Measurements from ENCODE around the gene PARL.

PARL gene

DNA sequence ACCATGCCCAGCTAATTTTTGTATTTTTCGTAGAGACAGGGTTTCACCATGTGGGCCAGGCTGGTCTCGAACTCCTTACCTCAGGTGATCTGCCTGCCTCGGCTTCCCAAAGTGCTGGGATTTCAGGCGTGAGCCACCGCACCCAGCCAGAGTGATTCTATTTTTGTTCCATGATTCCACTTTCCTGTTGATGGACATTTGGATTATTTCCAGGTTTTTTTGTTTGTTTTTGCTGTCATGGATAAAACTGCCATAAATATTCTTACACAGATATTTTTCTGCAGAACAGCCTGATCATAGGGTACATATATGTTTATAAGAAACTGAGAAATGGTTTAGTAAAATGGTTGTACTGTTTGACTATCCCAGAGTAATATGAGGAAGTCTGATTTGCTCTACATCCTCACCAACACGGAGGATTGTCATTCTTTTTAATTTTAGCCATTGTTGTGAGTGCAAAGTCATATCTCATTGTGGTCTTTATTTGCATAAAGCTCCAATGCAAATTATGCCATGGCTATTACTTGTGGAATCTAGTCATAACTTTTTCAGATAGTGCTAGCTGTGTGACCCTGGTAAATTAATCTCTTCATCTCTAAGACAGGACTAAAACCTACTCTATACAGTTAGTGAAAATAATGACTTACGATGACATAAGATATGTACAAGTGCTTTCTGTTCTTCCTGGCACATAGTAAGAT, 102.0 kb downstream of the PARL start:
- no peak for FAIRE-seq

DNA sequence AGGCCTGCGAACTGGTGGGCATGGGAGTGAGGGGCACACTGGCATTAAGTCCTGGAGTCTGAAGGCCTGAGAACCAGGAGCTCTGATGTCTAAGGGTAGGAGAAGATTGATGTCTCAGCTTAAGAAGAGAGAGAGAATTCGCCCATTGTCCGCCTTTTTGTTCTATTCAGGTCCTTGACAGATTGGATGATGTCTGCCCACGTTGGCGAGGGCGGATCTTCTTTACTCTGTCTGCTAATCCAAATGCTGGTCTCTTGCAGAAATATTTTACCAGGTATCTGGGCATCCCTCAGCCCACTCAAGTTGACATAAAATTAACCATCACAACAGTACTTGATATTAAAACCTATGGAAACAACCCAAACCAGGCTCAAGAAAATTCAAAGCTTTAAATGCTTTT, 103.4 kb downstream of the PARL start:
- no peak for FAIRE-seq

- FAIRE-seq: no peak
Measured at GRCh38 chr3:183779896-183780465, 104.7 kb downstream of the PARL start.

All from endometrium (tissue), 2 donors.